ENCODE results near the gene PCSK1.

Gene PCSK1

DNA sequence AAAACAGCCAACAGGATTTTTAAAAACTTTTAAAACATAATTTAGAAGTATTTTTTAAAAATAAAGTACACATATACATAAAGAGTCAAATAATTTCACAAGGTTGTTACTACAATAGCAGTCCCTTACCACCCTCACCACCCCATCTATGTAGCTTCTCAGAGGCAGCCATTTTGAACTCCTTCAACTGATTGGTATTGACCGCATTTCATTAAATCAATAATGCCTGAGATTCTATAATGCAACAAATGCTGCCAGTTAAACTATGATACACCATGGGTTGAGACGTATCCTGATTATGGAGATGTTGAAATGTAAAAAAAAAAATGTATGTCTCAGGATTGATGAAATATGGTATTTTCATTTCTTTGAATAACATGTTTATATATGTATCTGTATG lies 78.8 kb downstream of the PCSK1 start:
- no peak overlapping the region for H3K4me3 ChIP-seq (ENCODE audit: low read depth, low read length)
- TF ChIP-seq, protein P1, sequence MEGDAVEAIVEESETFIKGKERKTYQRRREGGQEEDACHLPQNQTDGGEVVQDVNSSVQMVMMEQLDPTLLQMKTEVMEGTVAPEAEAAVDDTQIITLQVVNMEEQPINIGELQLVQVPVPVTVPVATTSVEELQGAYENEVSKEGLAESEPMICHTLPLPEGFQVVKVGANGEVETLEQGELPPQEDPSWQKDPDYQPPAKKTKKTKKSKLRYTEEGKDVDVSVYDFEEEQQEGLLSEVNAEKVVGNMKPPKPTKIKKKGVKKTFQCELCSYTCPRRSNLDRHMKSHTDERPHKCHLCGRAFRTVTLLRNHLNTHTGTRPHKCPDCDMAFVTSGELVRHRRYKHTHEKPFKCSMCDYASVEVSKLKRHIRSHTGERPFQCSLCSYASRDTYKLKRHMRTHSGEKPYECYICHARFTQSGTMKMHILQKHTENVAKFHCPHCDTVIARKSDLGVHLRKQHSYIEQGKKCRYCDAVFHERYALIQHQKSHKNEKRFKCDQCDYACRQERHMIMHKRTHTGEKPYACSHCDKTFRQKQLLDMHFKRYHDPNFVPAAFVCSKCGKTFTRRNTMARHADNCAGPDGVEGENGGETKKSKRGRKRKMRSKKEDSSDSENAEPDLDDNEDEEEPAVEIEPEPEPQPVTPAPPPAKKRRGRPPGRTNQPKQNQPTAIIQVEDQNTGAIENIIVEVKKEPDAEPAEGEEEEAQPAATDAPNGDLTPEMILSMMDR (IDR thresholded peaks at IDR 0.05; ENCODE audit: insufficient read depth, low read depth, low read length, missing control alignments), result no peak
- no peak for DNase-seq (ENCODE audit: low read depth)

GRCh38 chr5:96353220-96353619 lies 79.8 kb downstream of the PCSK1 start:
- TF ChIP-seq, protein P1 (IDR thresholded peaks at IDR 0.05; ENCODE audit: insufficient read depth, low read depth, low read length, missing control alignments), result no peak
- DNase-seq (ENCODE audit: low read depth), result no peak
- H3K4me3 ChIP-seq (ENCODE audit: low read depth, low read length), result no peak overlapping the region

DNA sequence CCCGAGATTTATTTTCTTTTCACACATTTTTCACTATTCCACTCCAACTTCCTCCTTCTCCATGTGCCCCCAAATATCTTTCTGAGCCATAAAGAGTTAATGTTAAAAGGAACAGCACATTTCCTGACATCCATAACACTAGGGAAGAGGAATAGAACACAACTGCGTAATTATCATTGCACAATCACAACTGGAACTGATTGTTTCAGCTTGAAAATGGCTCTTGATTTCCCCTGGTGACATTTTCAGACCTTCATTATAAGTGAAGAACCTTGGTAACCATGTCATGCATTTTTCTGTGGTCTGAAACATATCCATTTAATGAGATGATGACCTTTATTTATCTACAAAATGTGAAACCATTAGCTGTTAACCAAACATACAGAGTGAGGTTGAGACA lies 82.4 kb downstream of the PCSK1 start:
- H3K4me3 ChIP-seq (ENCODE audit: low read depth, low read length), result no peak overlapping the region
- TF ChIP-seq, protein P1 (IDR thresholded peaks at IDR 0.05; ENCODE audit: insufficient read depth, low read depth, low read length, missing control alignments), result no peak
- DNase-seq (ENCODE audit: low read depth), result no peak

GRCh38 chr5:96348536-96348935 lies 84.5 kb downstream of the PCSK1 start:
- TF ChIP-seq, protein P1 (IDR thresholded peaks at IDR 0.05; ENCODE audit: insufficient read depth, low read depth, low read length, missing control alignments), result no peak
- no peak for DNase-seq (ENCODE audit: low read depth)
- H3K4me3 ChIP-seq (ENCODE audit: low read depth, low read length), result no peak overlapping the region

DNA sequence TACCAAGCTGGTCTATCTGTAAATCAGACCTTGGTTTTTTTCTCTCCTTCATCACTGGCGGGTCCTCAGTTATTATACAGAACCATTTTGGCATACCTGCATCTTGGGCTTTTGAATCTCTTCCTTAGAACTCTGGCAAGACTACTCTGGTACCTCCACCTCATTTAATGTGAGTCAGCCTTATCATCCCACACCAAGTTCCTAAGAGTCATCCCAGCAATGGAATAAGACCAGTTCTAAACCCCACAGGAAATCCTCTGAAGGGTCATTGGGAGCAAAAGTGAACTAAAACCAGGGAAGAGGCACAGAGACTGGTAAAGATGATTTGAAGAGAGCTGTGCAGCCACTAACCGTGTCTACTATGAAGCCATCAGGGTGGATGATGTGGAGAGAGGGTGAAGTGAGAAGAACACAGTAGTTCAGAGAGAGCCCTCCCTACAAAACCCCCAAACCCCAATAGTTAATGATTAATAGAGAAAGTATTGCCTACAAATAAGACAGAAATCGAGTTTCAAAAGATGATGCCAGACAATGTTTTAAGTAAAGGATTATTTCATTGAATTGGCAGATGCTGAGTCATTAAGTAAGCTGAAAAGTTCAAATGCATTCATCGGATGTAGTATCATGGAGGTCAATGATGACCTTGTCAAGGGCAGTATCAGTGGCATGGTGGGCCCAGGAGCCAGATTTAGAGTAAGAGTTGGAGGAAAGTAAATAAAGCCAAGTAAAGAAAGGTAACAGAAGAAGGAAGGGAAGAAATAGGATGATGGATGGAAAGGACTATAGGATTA lies 85.4 kb downstream of the PCSK1 start:
- TF ChIP-seq, protein P1 (IDR thresholded peaks at IDR 0.05; ENCODE audit: insufficient read depth, low read depth, low read length, missing control alignments), result no peak
- DNase-seq (ENCODE audit: low read depth), result no peak
- no peak overlapping the region for H3K4me3 ChIP-seq (ENCODE audit: low read depth, low read length)

- TF ChIP-seq, protein P1 (IDR thresholded peaks at IDR 0.05; ENCODE audit: insufficient read depth, low read depth, low read length, missing control alignments), result peak; percentile 50
- no peak overlapping the region for H3K4me3 ChIP-seq (ENCODE audit: low read depth, low read length)
- DNase-seq (ENCODE audit: low read depth), result peak; percentile 85
These were observed 88.1 kb downstream of the PCSK1 start for GRCh38 chr5:96344678-96345577.

Measured in GM12865 (cell line).